ENCODE data around the gene MRGPRF.

GRCh38 chr11:68956142-68956541 lies 56.9 kb downstream of the MRGPRF start:
- no peak for TF ChIP-seq CTCF (IDR thresholded peaks at IDR 0.05)
- TF ChIP-seq POLR2A (IDR thresholded peaks at IDR 0.05) = no peak

Data from body of pancreas (tissue), 4 donors.